Measurements from ENCODE around the gene KCNJ14.
"Not testable (repeated sequence)": the region's sequence is repeated elsewhere in the genome, so short reads cannot be mapped to it uniquely, and the experiment has no call there.

GRCh38 chr19:48486706-48487105 is 31.3 kb downstream of the KCNJ14 start:
- not testable (repeated sequence) for TF ChIP-seq POLR2A (IDR thresholded peaks at IDR 0.05; ENCODE audit: low read depth, low read length); CHD1 (IDR thresholded peaks at IDR 0.05; ENCODE audit: low read depth, low read length); CTCF (conservative IDR thresholded peaks at IDR 0.05; ENCODE audit: low read depth, low read length); USF2 (IDR thresholded peaks at IDR 0.05; ENCODE audit: low read depth, low read length); BHLHE40 (IDR thresholded peaks at IDR 0.05; ENCODE audit: low read depth, low read length); RAD21 (IDR thresholded peaks at IDR 0.05; ENCODE audit: low read length); MAZ (IDR thresholded peaks at IDR 0.05; ENCODE audit: borderline replicate concordance, low read depth, low read length); SMC3 (IDR thresholded peaks at IDR 0.05; ENCODE audit: low read depth, low read length); FOS (IDR thresholded peaks at IDR 0.05; ENCODE audit: low read depth, low read length); RCOR1 (IDR thresholded peaks at IDR 0.05; ENCODE audit: insufficient replicate concordance, low read length)

Data from IMR-90 (cell line).